Smooth muscle cell (in vitro differentiated cells): ENCODE results near the gene IMMP2L. TPM values are rescaled to one million over a fixed set of nuclear protein-coding genes. Genes with fewer than 3 reads are reported as not detected.
A peak's percentile ranks its signal among the peaks of the same experiment; 100 is the strongest.

Experiments
- DNase-seq: peaks from one replicate; lab custom pipeline; 2025; ENCODE audit not compliant: unreplicated experiment; lab: John Stamatoyannopoulos, UW
- H2AFZ ChIP-seq: fragments of 200-600 bp; sonication (generic); 2 replicates; pipeline ENCODE4 v1.6.0; 2016; ENCODE audit warnings: antibody characterized with exemption, low read depth, mild to moderate bottlenecking
- H3F3A ChIP-seq: fragments of 200-600 bp; sonication (generic); 2 replicates; pipeline ENCODE4 v1.6.0; 2017; ENCODE audit warnings: antibody characterized with exemption, low read depth
- H3K27ac ChIP-seq: fragments of 200-600 bp; sonication (generic); 2 replicates; pipeline ENCODE4 v1.5.1; 2016; ENCODE audit warnings: low read depth, mild to moderate bottlenecking
- H3K27me3 ChIP-seq: fragments of 200-600 bp; sonication (generic); 2 replicates; pipeline ENCODE4 v1.6.1; 2016; ENCODE audit warnings: low read depth, mild to moderate bottlenecking
- H3K36me3 ChIP-seq: fragments of 200-600 bp; sonication (generic); 2 replicates; pipeline ENCODE4 v1.5.1; 2016; ENCODE audit warnings: low read depth
- H3K4me1 ChIP-seq: fragments of 200-600 bp; sonication (generic); 2 replicates; pipeline ENCODE4 v1.5.1; 2016; ENCODE audit warnings: low read depth
- H3K4me2 ChIP-seq: fragments of 200-600 bp; sonication (generic); 2 replicates; pipeline ENCODE4 v1.6.0; 2016; ENCODE audit warnings: mild to moderate bottlenecking
- H3K4me3 ChIP-seq: fragments of 200-600 bp; sonication (generic); 2 replicates; pipeline ENCODE4 v1.5.1; 2016; ENCODE audit warnings: mild to moderate bottlenecking
- H3K79me2 ChIP-seq: fragments of 200-600 bp; sonication (generic); 2 replicates; pipeline ENCODE4 v1.6.0; 2016; ENCODE audit warnings: low read depth, mild to moderate bottlenecking
- H3K9ac ChIP-seq: fragments of 200-600 bp; sonication (generic); 2 replicates; pipeline ENCODE4 v1.6.0; 2016; ENCODE audit warnings: low read depth
- H3K9me3 ChIP-seq: fragments of 200-600 bp; sonication (generic); replicated peaks from 2 replicates; pipeline ENCODE4 v1.5.1; 2016; ENCODE audit warnings: low read depth
- H4K20me1 ChIP-seq: fragments of 200-600 bp; sonication (generic); 2 replicates; pipeline ENCODE4 v1.6.0; 2016; ENCODE audit warnings: low read depth
- CTCF ChIP-seq: fragments of 200-600 bp; sonication (generic); IDR thresholded peaks from 2 replicates; pipeline ENCODE4 v1.5.1; 2017; ENCODE audit warnings: borderline replicate concordance, mild to moderate bottlenecking, antibody characterized with exemption; ENCODE audit not compliant: insufficient read depth, poor library complexity, severe bottlenecking
- WGBS: methylation state at CpG from one replicate; pipeline ENCODE4 v1.1.7; 2016; ENCODE audit warnings: low lambda C conversion rate; 5-methylcytosine and 5-hydroxymethylcytosine counted together
- polyA plus RNA-seq: library from polyadenylated mRNA; unstranded; fragments of >200 nt; fragmentation: Nextera tagmentation; extraction: Ambion mirVana; gene quantifications from 2 replicates; pipeline ENCODE4 v1.2.1, GENCODE V29; 2016
- total RNA-seq: library from RNA; depleted of rRNA; stranded (reverse); fragments of >200 nt; gene quantifications from 2 replicates; pipeline ENCODE4 v1.2.3, GENCODE V29; 2014

Gene IMMP2L
- total and polyA plus RNA-seq, 2 experiments from 2014 or later: 10.9 to 11.1 TPM

GRCh38 chr7:111564078-111564477 is 1.8 kb upstream of the IMMP2L start:
- H3K4me2 ChIP-seq: no peak overlapping the region

GRCh38 chr7:111561654-111561903 is 713 bp downstream of the IMMP2L start:
- Histone ChIP-seq H3K4me1 (peaks cover 16% of the 10 kb centered on the region), H3K36me3 (no peaks in the 10 kb centered on the region), H3K9me3 (no peaks in the 10 kb centered on the region), H2AFZ (peak overlapping the region; percentile 99), H3K9ac (peak overlapping the region; percentile 78), H3K27ac (no peak overlapping the region), H3K79me2 (no peaks in the 10 kb centered on the region), H3K27me3 (peaks cover 6% of the 10 kb centered on the region), H3K4me2 (peak overlapping the region; percentile 88), H4K20me1 (no peaks in the 10 kb centered on the region), H3F3A (no peaks in the 10 kb centered on the region), H3K4me3 (peak overlapping the region; percentile 72)
- DNase-seq: no peak
- no peak for TF ChIP-seq CTCF
- WGBS: 17% methylated on average over 7 of the region's 7 CpGs

More at GRCh38 chr7:111564078-111564477, 1.8 kb upstream of the IMMP2L start:
- no peak for TF ChIP-seq CTCF
- Histone ChIP-seq H2AFZ (no peak overlapping the region), H3K4me1 (peaks cover 16% of the 10 kb centered on the region), H3K9ac (no peak overlapping the region), H3K4me3 (no peak overlapping the region), H3K36me3 (no peaks in the 10 kb centered on the region), H3K27me3 (peaks cover 6% of the 10 kb centered on the region), H4K20me1 (no peaks in the 10 kb centered on the region), H3F3A (no peaks in the 10 kb centered on the region), H3K9me3 (no peaks in the 10 kb centered on the region), H3K27ac (no peak overlapping the region), H3K79me2 (no peaks in the 10 kb centered on the region)
- WGBS: 0% methylated on average over 1 of the region's 1 CpG
- DNase-seq: no peak

- no peaks in the 10 kb centered on the region for H3F3A ChIP-seq
- peaks cover 16% of the 10 kb centered on the region for H3K4me1 ChIP-seq
- no peaks in the 10 kb centered on the region for H3K9me3 ChIP-seq
- no peaks in the 10 kb centered on the region for H3K36me3 ChIP-seq
- 25% methylated on average over 4 of the region's 4 CpGs for WGBS
- H4K20me1 ChIP-seq: no peaks in the 10 kb centered on the region
- DNase-seq: no peak
- H3K9ac ChIP-seq: no peak overlapping the region
- peak overlapping the region; percentile 72 for H3K4me3 ChIP-seq
- TF ChIP-seq CTCF: no peak
- H3K4me2 ChIP-seq: peak overlapping the region; percentile 88
- H3K27me3 ChIP-seq: peaks cover 6% of the 10 kb centered on the region
- peak overlapping the region; percentile 99 for H2AFZ ChIP-seq
- no peaks in the 10 kb centered on the region for H3K79me2 ChIP-seq
- no peak overlapping the region for H3K27ac ChIP-seq
Observed at GRCh38 chr7:111560773-111561653, 1.3 kb downstream of the IMMP2L start.

GRCh38 chr7:111558991-111559390 is 3.3 kb downstream of the IMMP2L start:
- no peak for TF ChIP-seq CTCF
- Histone ChIP-seq H3K79me2 (no peaks in the 10 kb centered on the region), H4K20me1 (no peaks in the 10 kb centered on the region), H3K9me3 (no peaks in the 10 kb centered on the region), H3K4me1 (peaks cover 16% of the 10 kb centered on the region), H3K4me2 (peak overlapping the region; percentile 47), H3F3A (no peaks in the 10 kb centered on the region), H2AFZ (no peak overlapping the region), H3K36me3 (no peaks in the 10 kb centered on the region), H3K9ac (no peak overlapping the region), H3K4me3 (no peak overlapping the region), H3K27ac (no peak overlapping the region), H3K27me3 (no peaks in the 10 kb centered on the region)
- 42% methylated on average over 1 of the region's 1 CpG for WGBS
- DNase-seq: no peak
